GM23338 (cell line): ENCODE results near the gene PXMP2. TPM values are rescaled to one million over a fixed set of nuclear protein-coding genes. Genes with fewer than 3 reads are reported as not detected.

ENCODE experiments used
- ATAC-seq: fragments of 200-7000 bp; cut with Tn5 transposase; 3 replicates; pipeline ENCODE4 v1.9.1; 2020
- DNase-seq: peaks from one replicate; pipeline ENCODE4 v3.0.0-alpha.2; 2015; ENCODE audit warnings: low spot score
- H2AFZ ChIP-seq: fragments of 200-600 bp; sonication (generic); 2 replicates; pipeline ENCODE4 v1.8.0; 2016; ENCODE audit warnings: antibody characterized with exemption, mild to moderate bottlenecking, moderate library complexity
- H3F3A ChIP-seq: fragments of 200-600 bp; sonication (generic); replicated peaks from 2 replicates; pipeline ENCODE4 v1.8.0; 2017; ENCODE audit warnings: antibody characterized with exemption, mixed run types, low read depth
- H3K27ac ChIP-seq: fragments of 200-600 bp; sonication (generic); 2 replicates; pipeline ENCODE4 v1.6.1; 2016; ENCODE audit warnings: low read depth
- H3K27me3 ChIP-seq: fragments of 200-600 bp; sonication (generic); 2 replicates; pipeline ENCODE4 v1.8.0; 2016; ENCODE audit warnings: mild to moderate bottlenecking, mixed run types, moderate library complexity; ENCODE audit not compliant: insufficient read depth
- H3K36me3 ChIP-seq: fragments of 200-600 bp; sonication (generic); 2 replicates; pipeline ENCODE4 v1.8.0; 2016; ENCODE audit warnings: mild to moderate bottlenecking; ENCODE audit not compliant: insufficient read depth
- H3K4me1 ChIP-seq: fragments of 200-600 bp; sonication (generic); 2 replicates; pipeline ENCODE4 v1.8.0; 2016; ENCODE audit warnings: mild to moderate bottlenecking, moderate library complexity; ENCODE audit not compliant: insufficient read depth
- H3K4me2 ChIP-seq: fragments of 200-600 bp; sonication (generic); 2 replicates; pipeline ENCODE4 v1.7.1; 2017; ENCODE audit warnings: mixed run types
- H3K4me3 ChIP-seq: fragments of 200-600 bp; sonication (generic); 2 replicates; pipeline ENCODE4 v1.6.1; 2016; ENCODE audit warnings: mixed run types
- H3K79me2 ChIP-seq: fragments of 200-600 bp; sonication (generic); replicated peaks from 2 replicates; pipeline ENCODE4 v1.8.0; 2017; ENCODE audit warnings: mild to moderate bottlenecking; ENCODE audit not compliant: insufficient read depth
- H3K9me2 ChIP-seq: fragments of 200-600 bp; sonication (generic); 2 replicates; pipeline ENCODE4 v1.8.0; 2017; ENCODE audit not compliant: insufficient read depth
- H4K20me1 ChIP-seq: fragments of 200-600 bp; sonication (generic); replicated peaks from 2 replicates; pipeline ENCODE4 v1.8.0; 2017; ENCODE audit warnings: mild to moderate bottlenecking; ENCODE audit not compliant: insufficient read depth
- H3K27ac Mint-ChIP-seq: 2 replicates; pipeline ENCODE4 v1.8.0; 2020; ENCODE audit warnings: inconsistent platforms, mild to moderate bottlenecking, moderate library complexity, mixed read lengths
- H3K27me3 Mint-ChIP-seq: 3 replicates; pipeline ENCODE4 v1.8.0; 2022; ENCODE audit warnings: low read depth, mild to moderate bottlenecking, moderate library complexity, mixed read lengths, inconsistent platforms; ENCODE audit not compliant: insufficient read depth, poor library complexity
- H3K36me3 Mint-ChIP-seq: 3 replicates; pipeline ENCODE4 v1.8.0; 2021; ENCODE audit warnings: low read depth, mild to moderate bottlenecking, inconsistent platforms, moderate library complexity, mixed read lengths
- H3K4me1 Mint-ChIP-seq: 3 replicates; pipeline ENCODE4 v1.8.0; 2020; ENCODE audit warnings: mild to moderate bottlenecking, inconsistent platforms, mixed read lengths
- H3K4me3 Mint-ChIP-seq: 3 replicates; pipeline ENCODE4 v1.8.0; 2021; ENCODE audit warnings: moderate library complexity, mild to moderate bottlenecking, inconsistent platforms, mixed read lengths
- H3K9me3 Mint-ChIP-seq: 3 replicates; pipeline ENCODE4 v1.8.0; 2020; ENCODE audit warnings: moderate library complexity, mild to moderate bottlenecking, inconsistent platforms, mixed read lengths
- CREB1 ChIP-seq: fragments of 250-450 bp; sonication (Bioruptor Pico); IDR thresholded peaks from 2 replicates; pipeline ENCODE4 v1.5.0; 2020; ENCODE audit warnings: low read depth, mild to moderate bottlenecking, moderate library complexity
- CTCF ChIP-seq, 2 experiments: fragments of 200-600 bp in 1 of 2; sonication (generic) in 1 of 2; conservative IDR thresholded peaks; 2 replicates each; pipeline versions ENCODE4 v1.5.1 to v1.6.1; 2016 to 2017; ENCODE audit warnings: antibody characterized with exemption in 2 of 2, low read depth in 2 of 2, mild to moderate bottlenecking in 2 of 2, moderate library complexity in 1 of 2
- ETS1 ChIP-seq: IDR thresholded peaks from 2 replicates; pipeline ENCODE4 v1.6.1; 2016; ENCODE audit warnings: antibody characterized with exemption
- EZH2 ChIP-seq: fragments of 200-600 bp; sonication (generic); IDR thresholded peaks from one replicate; pipeline ENCODE4 v1.8.0; 2017; ENCODE audit warnings: antibody characterized with exemption, mild to moderate bottlenecking, low read depth; ENCODE audit not compliant: unreplicated experiment
- EZH2phosphoT487 ChIP-seq: fragments of 200-600 bp; sonication (generic); IDR thresholded peaks from one replicate; pipeline ENCODE4 v1.8.1; 2018; ENCODE audit warnings: antibody characterized with exemption; ENCODE audit not compliant: unreplicated experiment
- JUNB ChIP-seq: IDR thresholded peaks from one replicate; pipeline ENCODE4 v1.6.1; 2016; ENCODE audit warnings: antibody characterized with exemption; ENCODE audit not compliant: unreplicated experiment
- NANOG ChIP-seq: IDR thresholded peaks from 2 replicates; pipeline ENCODE4 v1.6.1; 2016; ENCODE audit warnings: antibody characterized with exemption, borderline replicate concordance
- POLR2AphosphoS5 ChIP-seq: IDR thresholded peaks from 2 replicates; pipeline ENCODE4 v1.6.1; 2016; ENCODE audit warnings: antibody characterized with exemption, low read depth
- REST ChIP-seq: IDR thresholded peaks from one replicate; pipeline ENCODE4 v1.6.1; 2018; ENCODE audit warnings: antibody characterized with exemption; ENCODE audit not compliant: unreplicated experiment
- STAT1 ChIP-seq: IDR thresholded peaks from one replicate; pipeline ENCODE4 v1.6.1; 2016; ENCODE audit warnings: antibody characterized with exemption; ENCODE audit not compliant: unreplicated experiment
- ZNF114 ChIP-seq: fragments of 250-450 bp; sonication (Bioruptor Pico); IDR thresholded peaks from 2 replicates; pipeline ENCODE4 v1.5.0; 2020; ENCODE audit warnings: mild to moderate bottlenecking, moderate library complexity
- ZNF331 ChIP-seq: fragments of 250-450 bp; sonication (Bioruptor Pico); IDR thresholded peaks from 2 replicates; pipeline ENCODE4 v1.5.0; 2020; ENCODE audit warnings: low read depth, mild to moderate bottlenecking, moderate library complexity
- polyA plus RNA-seq: library from polyadenylated mRNA; unstranded; fragments of >200 nt; fragmentation: Nextera tagmentation; extraction: Ambion mirVana; gene quantifications from 2 replicates; pipeline ENCODE4 v1.2.1, GENCODE V29; 2016
- total RNA-seq: library from RNA; depleted of rRNA; stranded (reverse); fragments of >200 nt; shearing (Covaris generic); gene quantifications from 2 replicates; pipeline ENCODE4 v1.2.3, GENCODE V29; 2014

PXMP2 gene
- total and polyA plus RNA-seq, 2 experiments from 2014 or later: 17.3 to 19.7 TPM

- no peak overlapping the region for H2AFZ ChIP-seq
- no peaks in the 10 kb centered on the region for H3K9me2 ChIP-seq
- H3K4me1 Mint-ChIP-seq: no peaks in the 10 kb centered on the region
- H3K9me3 Mint-ChIP-seq: no peaks in the 10 kb centered on the region
- H3K4me3 Mint-ChIP-seq: no peak overlapping the region
- TF ChIP-seq NANOG (no peak), EZH2phosphoT487 (no peak), CTCF (conservative IDR thresholded peaks at IDR 0.05; ENCODE audit: low read depth in 2 of 2) (no peak), ETS1 (no peak), POLR2AphosphoS5 (no peak), EZH2 (no peak), JUNB (no peak)
- H3F3A ChIP-seq: 0 out of 2 replicates have a peak, but pooled peaks cover 12% of the 10 kb centered on the region
- no peaks in the 10 kb centered on the region for H3K79me2 ChIP-seq
- H3K27me3 ChIP-seq: no peaks in the 10 kb centered on the region
- ATAC-seq: no peak
- H3K36me3 ChIP-seq: peaks cover 75% of the 10 kb centered on the region
- H3K4me1 ChIP-seq: no peaks in the 10 kb centered on the region
- no peak overlapping the region for H3K27ac Mint-ChIP-seq
- peaks cover 2% of the 10 kb centered on the region for H3K27me3 Mint-ChIP-seq
- no peak overlapping the region for H3K4me3 ChIP-seq
- peaks cover 6% of the 10 kb centered on the region for H4K20me1 ChIP-seq
- H3K4me2 ChIP-seq: no peak overlapping the region
- H3K27ac ChIP-seq: no peak overlapping the region
- peaks cover 93% of the 10 kb centered on the region for H3K36me3 Mint-ChIP-seq
- DNase-seq: no peak
Measured at GRCh38 chr12:132659146-132659545, 28.2 kb upstream of the PXMP2 start.

- Histone ChIP-seq H4K20me1 (peaks cover 6% of the 10 kb centered on the region), H3K79me2 (no peaks in the 10 kb centered on the region), H3K4me1 (no peaks in the 10 kb centered on the region), H3K27ac (no peak overlapping the region), H3K4me2 (no peak overlapping the region), H3K36me3 (peaks cover 66% of the 10 kb centered on the region), H3K27me3 (no peaks in the 10 kb centered on the region), H3K9me2 (no peaks in the 10 kb centered on the region), H3F3A (0 out of 2 replicates have a peak, but pooled peaks cover 12% of the 10 kb centered on the region), H3K4me3 (no peak overlapping the region), H2AFZ (no peak overlapping the region)
- Mint-ChIP-seq H3K36me3 (peaks cover 92% of the 10 kb centered on the region), H3K4me3 (no peak overlapping the region), H3K27me3 (peaks cover 2% of the 10 kb centered on the region), H3K27ac (no peak overlapping the region; the same call in 1 of the 2 replicates), H3K9me3 (no peaks in the 10 kb centered on the region), H3K4me1 (no peaks in the 10 kb centered on the region)
- ATAC-seq: no peak
- DNase-seq: no peak
- no peak for TF ChIP-seq CREB1
- TF ChIP-seq ETS1: no peak
- no peak for TF ChIP-seq ZNF114 (CRISPR knock-in tag)
- TF ChIP-seq JUNB: no peak
- TF ChIP-seq STAT1: no peak
- no peak for TF ChIP-seq REST
- no peak for TF ChIP-seq CTCF (conservative IDR thresholded peaks at IDR 0.05; ENCODE audit: low read depth in 2 of 2)
- TF ChIP-seq ZNF331 (CRISPR knock-in tag): no peak
- TF ChIP-seq EZH2phosphoT487: no peak
- no peak for TF ChIP-seq EZH2
Measured at GRCh38 chr12:132660052-132660451, 27.3 kb upstream of the PXMP2 start.
